ENCODE measurements around the gene ZNF681.
A peak's percentile ranks its signal among the peaks of the same experiment; 100 is the strongest.
"Not testable (repeated sequence)": the region's sequence is repeated elsewhere in the genome, so short reads cannot be mapped to it uniquely, and the experiment has no call there.

The ZNF681 gene

DNA sequence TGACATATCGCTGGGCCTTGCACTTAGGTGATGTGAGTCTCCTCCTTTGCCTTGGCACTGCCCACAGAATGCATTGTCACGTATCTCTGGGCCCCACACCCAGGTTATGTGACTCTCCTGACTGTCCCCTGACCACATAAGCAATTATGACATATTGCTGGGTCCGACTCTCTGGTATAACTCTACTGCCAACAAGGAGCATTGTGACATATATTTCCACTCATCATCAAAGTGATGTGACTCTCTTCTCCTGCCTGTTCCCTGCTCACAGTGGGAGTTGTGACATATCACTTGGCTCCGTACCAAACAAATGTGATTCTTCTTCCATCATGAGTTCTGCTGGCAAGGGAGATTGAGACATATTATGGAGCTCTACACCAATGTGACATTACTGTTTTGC is 15.4 kb upstream of the ZNF681 start:
- DNase-seq (ENCODE audit: low read depth in 2 of 2): no peak

DNA sequence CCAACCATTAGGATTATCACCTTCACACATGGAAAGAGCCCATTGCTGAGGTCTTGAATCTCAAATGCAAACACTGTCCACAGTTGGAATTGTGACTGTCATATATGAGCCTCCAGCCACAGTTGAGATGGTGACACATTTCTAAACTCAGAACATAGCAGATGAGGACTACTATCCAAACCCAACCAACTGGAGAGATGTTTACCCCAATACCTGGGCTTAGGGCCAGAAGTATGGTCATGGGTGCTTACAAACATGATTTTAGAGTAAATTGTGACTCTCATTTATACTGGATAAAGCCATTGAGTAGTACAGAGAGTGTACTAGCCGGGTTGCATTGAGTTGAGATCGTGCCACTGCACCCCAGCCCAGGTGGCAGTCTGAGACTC is 14.0 kb upstream of the ZNF681 start:
- no peak for DNase-seq (ENCODE audit: low read depth in 2 of 2)

DNA sequence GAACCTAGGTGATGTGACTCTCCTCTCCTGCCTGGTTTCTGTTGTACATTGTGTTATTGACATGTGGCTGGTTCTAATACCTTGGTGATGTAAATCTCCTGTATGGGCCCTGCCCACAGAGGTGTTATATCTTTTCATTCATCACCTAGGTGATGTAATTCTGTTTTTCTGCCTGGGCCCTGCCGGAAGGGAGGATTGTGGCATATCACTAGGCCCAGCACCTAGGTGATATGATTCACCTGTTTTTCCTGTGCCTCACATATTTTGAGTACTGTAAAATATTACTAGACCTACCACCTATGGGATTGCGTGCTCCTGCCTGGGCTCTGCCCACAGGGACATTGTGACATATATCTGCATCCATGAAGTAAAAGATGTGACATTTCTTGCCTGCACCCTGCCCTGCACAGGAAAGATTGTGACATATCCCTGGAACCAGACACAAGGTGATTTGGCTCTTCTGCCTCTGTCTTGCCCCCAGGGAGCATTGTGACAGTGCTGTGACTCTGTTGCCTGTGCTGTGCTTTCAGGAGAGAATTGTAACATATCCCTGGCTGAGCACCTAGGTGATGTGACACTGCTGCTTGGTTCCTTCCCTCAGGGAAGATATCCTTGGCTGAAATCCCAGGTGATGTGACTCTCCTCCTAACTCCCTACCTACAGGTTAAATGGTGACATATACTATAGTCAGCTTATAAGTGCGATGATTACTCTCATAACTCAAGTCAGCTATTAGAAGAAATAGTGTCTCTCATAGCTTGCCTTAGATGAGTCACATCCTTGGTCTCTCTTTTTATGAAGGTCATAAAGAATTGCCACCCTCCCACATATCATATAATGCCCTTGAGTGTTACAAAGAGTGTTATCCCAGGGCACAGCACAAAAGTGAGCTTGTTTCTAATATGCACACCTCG is 13.3 kb upstream of the ZNF681 start:
- no peak for DNase-seq (ENCODE audit: low read depth in 2 of 2)

DNA sequence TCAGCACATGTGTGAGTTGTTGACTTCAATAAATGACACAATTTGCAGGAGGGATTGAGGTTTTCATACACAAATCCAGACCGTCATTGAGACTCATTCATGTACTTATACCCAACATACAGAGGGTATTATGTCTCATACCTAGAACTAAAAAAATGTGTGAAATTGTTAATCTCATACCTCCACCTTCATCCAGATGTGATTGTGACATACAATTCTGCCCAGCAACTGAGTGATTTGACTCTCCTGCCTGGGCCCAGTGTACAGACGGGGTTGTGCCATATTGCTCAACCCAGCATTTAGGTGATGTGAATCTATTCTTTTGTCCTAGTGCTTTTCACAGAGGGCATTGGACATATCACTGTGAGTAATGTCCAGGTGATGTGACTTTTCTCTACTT is 12.6 kb upstream of the ZNF681 start:
- DNase-seq (ENCODE audit: low read depth in 2 of 2): no peak

DNA sequence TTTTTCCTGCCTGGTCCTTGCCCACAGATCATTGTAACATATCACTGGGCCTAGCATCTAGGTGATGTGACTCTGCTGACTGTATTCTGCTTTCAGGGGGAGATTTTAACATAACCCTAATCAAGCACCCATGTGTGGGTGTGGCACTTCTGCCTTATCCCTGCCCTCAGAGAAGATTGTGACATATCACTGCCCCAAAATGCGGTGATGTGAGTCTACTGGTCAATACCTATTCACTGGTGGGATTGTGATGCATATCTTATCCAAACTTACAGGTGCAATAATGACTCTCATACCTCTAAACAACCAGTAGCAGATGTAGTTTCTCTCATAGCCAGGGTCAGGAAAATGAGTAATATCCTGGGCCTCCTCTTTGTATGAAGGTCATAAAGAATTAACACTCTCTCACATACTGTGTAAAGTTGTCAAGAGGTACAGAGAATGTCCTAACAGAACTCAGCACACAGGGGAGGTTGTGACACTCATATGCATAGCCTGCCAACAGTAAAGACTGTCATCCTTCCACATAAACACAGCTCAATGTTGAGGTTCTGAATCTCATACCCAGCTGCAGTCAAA is 12.1 kb upstream of the ZNF681 start:
- no peak for DNase-seq (ENCODE audit: low read depth in 2 of 2)

DNA sequence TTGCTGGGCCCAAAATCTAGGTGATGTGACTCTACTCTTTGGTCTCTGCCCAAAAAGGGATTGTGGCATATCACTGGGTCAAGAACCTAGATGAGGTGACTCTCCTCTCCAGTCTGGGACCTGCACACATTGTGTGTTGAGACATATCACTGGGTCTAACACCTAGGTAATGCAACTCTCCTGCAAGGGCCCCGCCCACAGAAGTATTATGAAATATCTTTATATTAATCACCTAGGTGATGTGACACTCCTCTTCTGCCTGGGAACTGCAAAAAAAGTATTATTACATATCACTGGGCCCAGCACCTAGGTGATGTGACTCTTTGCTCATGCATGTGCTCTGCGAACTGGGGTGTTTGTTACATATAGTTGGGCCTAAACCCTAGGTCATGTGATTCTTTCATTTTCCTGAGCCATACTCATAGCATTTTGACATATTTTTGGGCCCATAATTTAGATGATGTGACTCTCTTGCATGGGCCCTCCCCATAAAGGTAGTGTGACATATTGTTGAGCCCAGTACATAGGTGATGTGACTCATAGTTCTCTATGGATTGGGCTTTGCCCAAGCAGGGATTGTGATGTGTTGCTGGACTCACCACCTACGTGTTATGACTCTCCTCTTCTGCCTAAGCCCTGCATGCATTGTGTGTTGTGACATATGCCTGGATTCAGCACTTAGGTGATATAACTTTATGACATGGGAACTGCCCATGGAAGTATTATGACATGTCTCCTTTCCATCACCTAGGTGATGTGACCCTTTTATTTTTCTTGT is 11.2 kb upstream of the ZNF681 start:
- no peak for DNase-seq (ENCODE audit: low read depth in 2 of 2)

DNA sequence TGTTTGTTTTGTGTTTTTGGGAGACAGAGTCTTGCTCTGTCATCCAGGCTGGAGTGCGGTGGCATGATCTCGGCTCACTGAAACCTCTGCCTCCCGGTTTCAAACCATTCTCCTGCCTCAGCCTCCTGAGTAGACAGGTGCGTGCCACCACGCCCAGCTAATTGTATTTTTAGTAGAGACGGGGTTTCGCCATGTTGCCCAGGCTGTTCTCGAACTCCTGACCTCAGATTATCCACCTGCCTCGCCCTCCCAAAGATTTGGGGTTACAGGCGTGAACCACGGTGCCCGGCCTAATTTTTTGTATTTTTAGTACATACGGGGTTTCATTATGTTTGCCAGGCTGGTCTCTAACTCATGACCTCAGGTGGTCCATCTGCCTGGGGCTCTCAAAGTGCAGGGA is 8.3 kb upstream of the ZNF681 start:
- DNase-seq (ENCODE audit: low read depth in 2 of 2): no peak

DNA sequence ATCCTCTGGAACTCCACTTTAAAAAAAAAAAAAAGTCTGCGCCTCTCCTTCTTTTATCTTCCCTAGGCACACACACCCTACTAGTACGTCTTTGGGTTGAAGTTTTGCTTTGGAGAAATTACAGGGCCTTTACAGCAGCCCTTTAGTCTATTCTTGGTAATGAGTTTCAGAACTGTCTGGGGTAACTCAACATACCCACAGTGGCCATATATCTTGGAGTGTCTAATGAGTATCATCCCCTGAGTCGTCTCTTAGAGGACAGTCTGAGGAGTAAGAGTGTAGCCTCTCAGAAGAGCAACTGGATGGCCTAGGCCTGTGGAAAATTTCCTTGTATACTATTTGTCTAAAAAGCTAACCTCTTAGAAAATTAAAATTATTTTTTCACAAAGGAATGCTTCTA is 6.1 kb upstream of the ZNF681 start:
- no peak for DNase-seq (ENCODE audit: low read depth in 2 of 2)

DNA sequence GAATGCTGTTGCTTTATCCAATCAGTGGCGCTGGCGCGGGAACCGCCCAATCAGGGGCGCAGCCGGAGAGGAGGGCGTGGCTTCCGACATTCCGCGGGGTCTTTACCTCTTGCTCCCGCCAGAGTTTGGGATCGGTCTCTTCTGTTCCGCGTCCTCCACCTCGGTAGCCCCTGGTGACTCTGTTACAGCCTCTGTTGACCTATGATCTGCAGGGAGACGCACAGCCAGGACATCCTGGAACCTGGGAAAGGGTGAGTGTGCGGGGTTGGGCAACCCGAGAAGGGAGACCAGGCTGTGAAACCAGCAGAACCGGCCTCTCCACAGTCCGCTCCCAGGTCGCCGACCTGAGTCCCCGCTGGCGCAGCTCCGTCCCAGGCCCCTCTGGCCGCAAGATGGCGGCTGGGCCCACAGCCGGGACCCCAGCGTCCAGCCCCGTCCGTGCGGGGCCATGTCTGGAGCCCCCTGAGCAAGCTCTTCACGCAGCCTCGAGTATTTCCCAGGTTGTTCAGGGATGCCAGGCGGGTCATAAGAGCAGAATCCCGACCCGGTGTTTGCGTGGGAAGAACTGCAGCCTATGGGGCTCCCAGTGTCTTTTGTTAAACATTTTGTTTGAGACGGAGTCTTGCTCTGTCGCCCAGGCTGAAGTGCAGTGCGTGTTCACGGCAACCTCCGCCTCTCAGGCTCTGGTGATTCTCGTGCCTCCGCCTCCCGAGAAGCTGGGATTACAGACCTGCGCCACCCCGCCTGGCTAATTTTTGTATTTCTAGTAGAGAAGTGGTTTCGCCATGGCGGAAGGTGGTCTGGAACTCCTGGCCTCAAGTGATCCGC is 4.4 kb upstream of the ZNF681 start:
- DNase-seq (ENCODE audit: low read depth in 2 of 2): peak; percentile 72 to 75

DNA sequence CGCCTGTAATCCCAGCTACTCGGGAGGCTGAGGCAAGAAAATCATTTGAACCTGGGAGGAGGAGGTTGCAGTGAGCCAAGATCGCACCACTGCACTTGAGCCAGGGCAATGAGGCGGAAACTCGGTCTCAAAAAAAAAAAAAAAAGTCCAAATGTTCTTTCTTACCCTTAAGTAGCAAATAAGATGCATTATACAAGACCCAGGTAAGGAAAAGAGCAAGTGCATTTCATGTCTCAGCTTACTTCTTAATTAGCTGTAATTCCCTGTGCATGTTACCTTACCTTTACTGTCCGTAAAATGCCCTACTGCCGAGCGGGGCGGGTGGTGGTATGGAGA is 3.8 kb upstream of the ZNF681 start:
- DNase-seq (ENCODE audit: low read depth in 2 of 2): no peak

DNA sequence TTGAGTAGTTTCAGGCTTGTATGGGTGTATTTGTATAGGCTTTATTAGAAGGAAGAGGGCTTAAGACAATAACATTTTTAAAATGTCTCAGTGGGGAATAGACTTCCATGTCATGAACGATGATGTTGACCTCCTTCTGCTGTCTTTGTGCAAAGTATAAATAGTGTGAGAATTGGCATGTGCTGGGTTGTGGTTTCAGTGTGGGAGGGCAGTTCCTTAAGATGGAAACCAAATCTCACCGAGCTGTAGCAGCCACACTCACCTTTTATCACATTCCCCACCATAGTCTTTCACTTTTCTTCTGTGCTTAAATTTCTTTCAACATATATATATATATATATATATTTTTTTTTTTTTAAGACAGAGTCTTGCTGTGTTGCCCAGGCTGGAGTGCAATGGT is 1.6 kb upstream of the ZNF681 start:
- not testable (repeated sequence) for DNase-seq (ENCODE audit: low read depth in 2 of 2)

DNA sequence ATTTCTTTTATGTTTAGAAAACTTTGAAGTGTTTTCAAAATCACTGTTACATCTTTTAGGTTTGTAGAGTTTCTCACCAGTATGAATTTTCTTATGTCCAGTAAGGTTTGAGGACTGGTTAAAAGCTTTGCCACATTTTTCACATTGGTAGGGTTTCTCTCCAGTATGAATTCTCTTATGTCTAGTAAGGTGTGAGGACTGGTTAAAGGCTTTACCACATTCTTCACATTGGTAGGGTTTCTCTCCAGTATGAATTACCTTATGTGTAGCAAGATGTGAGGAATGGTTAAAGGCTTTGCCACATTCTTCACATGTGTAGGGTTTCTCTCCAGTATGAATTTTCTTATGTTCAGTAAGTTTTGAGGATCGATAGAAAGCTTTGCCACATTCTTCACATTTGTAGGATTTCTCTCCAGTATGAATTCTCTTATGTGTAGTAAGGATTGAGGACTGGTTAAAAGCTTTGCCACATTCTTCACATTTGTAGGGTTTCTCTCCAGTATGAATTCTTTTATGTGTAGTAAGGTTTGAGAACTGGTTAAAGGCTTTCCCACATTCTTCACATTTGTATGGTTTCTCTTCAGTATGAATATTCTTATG is 15.0 kb downstream of the ZNF681 start:
- DNase-seq (ENCODE audit: low read depth in 2 of 2): not testable (repeated sequence)

DNA sequence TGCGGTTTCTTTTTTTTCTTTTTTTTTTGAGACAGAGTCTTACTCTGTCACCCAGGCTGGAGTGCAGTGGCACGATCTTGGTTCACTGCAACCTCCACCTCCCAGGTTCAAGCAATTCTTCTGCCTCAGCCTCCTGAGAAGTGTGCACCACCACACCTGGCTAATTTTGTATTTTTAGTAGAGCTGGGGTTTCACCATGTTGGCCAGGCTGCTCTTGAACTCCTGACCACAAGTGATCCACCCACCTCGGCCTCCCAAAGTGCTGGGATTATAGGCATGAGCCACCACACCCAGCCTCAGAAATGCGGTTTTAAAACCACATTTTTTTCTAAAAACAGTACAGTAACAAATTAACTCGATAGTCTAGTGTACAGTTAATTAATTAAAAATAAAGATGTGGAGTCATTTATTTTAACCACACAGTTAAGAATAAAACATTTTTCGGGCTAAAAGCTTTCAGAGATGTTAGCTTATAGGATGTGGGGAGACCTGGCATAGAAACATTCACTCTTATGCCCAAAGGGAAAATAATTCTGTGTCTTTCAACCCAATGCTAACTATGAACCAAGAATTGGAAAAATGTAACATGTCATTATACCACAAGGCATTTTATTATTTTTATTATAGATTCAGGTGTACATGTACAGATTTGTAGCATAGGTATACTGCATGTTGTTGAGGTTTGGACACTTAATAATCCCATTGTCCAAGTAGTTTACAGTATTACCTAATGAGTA is 27.8 kb downstream of the ZNF681 start:
- not testable (repeated sequence) for DNase-seq (ENCODE audit: low read depth in 2 of 2)

DNA sequence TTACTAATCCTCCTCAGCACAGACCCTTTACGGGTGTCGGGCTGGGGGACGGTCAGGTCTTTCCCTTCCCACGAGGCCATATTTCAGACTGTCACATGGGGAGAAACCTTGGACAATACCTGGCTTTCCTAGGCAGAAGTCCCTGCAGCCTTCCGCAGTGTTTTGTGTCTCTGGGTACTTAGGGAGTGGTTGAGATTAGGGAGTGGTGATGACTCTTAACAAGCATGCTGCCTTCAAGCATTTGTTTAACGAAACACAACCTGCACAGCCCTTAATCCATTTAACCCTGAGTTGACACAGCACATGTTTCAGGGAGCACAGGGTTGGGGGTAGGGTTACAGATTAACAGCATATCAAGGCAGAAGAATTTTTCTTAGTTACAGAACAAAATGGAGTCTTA is 34.5 kb downstream of the ZNF681 start:
- DNase-seq (ENCODE audit: low read depth in 2 of 2): not testable (repeated sequence)

DNA sequence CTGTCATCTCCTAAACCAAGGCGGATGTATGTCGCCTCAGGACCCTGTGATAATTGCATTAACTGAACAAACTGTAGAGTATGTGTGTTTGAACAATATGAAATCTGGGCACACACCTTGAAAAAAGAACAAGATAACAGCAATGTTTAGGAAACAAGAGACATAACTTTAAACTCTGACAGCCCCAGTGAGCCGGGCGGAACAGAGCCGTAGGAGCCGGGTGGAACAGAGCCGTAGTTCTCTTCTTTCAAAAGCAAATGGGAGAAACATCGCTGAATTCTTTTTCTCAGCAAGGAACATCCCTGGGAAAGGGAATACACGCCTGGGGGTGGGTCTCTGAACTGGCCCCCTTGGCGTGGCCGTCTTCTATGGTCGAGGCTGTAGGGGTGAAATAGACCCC is 39.9 kb downstream of the ZNF681 start:
- DNase-seq (ENCODE audit: low read depth in 2 of 2): no peak

DNA sequence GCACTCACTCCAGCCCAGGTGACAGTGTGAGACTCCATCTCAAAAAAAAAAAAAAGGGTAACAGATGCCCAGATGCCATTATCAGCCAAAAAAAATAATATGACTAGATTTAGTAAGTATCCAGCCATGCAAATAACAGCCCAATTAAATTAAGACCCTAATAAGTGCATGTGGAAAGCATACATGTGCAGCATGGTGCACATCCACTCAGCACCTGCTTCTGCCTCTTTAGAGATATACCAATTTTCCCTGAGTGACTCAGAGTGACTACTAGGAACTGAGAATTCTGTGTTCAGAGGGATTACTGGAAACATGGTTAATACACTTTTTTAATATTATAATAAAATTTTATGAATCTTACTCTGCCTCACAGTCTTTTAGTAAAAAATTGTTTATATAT is 41.9 kb downstream of the ZNF681 start:
- no peak for DNase-seq (ENCODE audit: low read depth in 2 of 2)

DNA sequence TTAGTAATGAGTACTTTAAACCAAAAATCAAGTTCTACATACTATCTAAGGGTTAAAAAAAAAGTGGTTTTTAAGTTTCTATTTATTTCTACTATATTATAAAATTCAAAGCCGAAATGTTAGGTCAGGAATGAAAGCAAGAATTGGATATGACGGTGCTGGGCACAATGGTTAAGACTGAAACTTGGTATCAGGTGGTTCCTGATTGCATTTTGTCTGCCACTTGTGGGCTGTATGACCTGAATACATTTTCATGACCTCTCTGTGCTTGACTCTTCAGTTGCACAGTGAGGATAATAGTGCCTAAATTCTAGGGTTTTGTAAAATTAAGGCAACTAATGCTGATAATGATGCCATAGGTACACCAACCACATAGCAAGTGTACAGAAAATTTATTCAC is 49.3 kb downstream of the ZNF681 start:
- DNase-seq (ENCODE audit: low read depth in 2 of 2): no peak

DNA sequence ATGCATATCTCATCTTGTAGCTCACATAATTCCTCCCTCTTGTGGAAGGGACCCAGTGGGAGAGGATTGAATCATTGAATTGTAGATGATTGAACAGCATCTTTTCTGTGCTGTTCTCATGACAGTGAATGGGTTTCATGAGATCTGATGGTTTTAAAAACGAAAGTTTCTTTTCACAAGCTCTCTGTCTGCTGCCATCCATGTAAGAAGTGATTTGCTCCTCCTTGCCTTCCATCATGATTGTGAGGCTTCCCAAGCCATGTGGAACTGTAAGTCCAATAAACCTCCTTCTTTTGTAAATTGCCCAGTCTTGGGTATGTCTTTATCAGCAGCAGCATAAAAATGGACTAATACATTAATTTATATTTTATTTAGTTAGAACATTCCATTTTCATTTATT is 52.0 kb downstream of the ZNF681 start:
- DNase-seq (ENCODE audit: low read depth in 2 of 2): no peak

DNA sequence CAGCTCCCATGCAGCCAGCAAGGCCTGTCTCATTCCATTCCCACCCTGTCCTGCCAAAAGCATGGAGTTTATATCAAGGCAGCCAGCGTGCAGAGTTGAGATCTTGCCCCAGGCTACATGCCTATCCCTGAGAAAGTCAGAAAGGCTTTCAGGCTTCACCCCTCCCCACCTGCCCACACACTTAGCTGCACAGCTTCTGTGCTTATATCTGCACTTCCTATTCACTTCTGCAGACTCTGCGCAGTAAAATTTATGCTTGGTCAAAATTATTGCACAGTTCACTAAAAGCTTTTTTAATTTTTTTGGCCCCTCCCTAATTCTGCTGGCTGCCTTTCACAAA is 59.2 kb downstream of the ZNF681 start:
- DNase-seq (ENCODE audit: low read depth in 2 of 2): no peak

DNA sequence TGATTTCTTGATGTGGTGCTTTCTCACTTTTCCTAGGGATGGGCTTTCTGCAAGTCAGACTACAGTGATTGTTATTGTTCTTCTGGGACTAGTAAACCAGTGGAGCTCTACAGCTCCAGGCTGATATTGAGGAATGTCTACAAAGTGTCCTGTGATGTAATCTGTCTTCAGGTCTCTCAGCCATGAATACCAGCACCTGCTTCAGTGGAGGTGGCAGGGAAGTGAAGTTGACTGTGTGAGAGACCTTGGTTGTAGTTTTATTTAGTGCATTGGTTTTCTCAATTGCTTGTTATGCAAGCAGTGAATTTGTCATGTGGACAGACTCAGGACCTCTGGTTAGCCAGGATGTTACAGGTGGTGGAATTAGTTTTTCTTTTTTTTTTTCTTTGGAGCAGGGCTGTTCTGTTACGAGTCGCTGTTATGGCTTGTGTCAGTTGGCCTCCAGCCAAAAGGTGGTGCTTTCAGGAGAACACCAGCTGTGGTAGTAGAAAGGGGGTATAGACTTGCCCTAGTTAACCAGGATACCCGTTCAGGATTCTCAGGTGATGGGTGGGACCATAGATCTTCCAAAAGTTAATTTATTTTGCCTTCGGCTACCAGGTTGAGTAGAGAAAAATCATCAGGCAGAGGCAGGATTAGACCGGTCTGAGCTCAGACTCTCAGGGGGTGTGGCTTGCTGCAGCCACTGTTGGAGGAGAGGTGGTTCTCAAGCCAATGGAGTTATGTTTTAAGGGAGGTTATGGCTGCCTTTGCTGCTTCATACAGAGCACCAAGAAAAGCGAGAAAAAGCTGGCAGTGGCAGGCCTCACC is 59.8 kb downstream of the ZNF681 start:
- DNase-seq (ENCODE audit: low read depth in 2 of 2): no peak
